ENCODE data around the gene SLC6A19. TPM values are rescaled to one million over a fixed set of nuclear protein-coding genes. Genes with fewer than 3 reads are reported as not detected.

SLC6A19 gene
- total and polyA plus RNA-seq, 2 donors (not counting 1 experiment from before 2014, with no cell fraction given) = not detected

- Mint-ChIP-seq H3K27ac (no peak overlapping the region), H3K9me3 (ENCODE audit: insufficient read depth) (no peaks in the 10 kb centered on the region), H3K4me3 (no peak overlapping the region), H3K4me1 (no peaks in the 10 kb centered on the region), H3K27me3 (peaks cover 4% of the 10 kb centered on the region)
- H3K36me3 ChIP-seq (replicated peaks in 1 of 2; ENCODE audit: control extremely low read depth in 1 of 2, control insufficient read depth in 1 of 2, extremely low read depth in 1 of 2, insufficient read depth in 2 of 2, low read length in 1 of 2) = no peaks in the 10 kb centered on the region
- no peak overlapping the region for H3K9ac ChIP-seq (ENCODE audit: low read length)
- H3K9me3 ChIP-seq (ENCODE audit: control extremely low read depth in 1 of 3, control insufficient read depth in 2 of 3, insufficient read depth in 1 of 3, low read length in 2 of 3) = no peaks in the 10 kb centered on the region
- ChIA-PET CTCF (no interaction called here), POLR2A (no interaction called here)
- no peak overlapping the region for H3K4me3 ChIP-seq (ENCODE audit: control extremely low read depth in 1 of 5, extremely low read depth in 1 of 5, insufficient read depth in 1 of 5, low read depth in 2 of 5, low read length in 4 of 5)
- intact Hi-C loops (cut with micrococcal nuclease) = no loop called here
- H4K20me1 ChIP-seq (ENCODE audit: control insufficient read depth, insufficient read depth, low read length, poor library complexity, severe bottlenecking) = no peaks in the 10 kb centered on the region
- H3K4me2 ChIP-seq (replicated peaks; ENCODE audit: low read depth, low read length, poor library complexity, severe bottlenecking) = no peak overlapping the region
- 74% methylated on average over 28 of the region's 33 CpGs for WGBS (ENCODE audit: insufficient coverage)
- DNase-seq (no peak), ATAC-seq (ENCODE audit: low read depth) (no peak)
- H3K27me3 ChIP-seq (replicated peaks in 1 of 4; ENCODE audit: control extremely low read depth in 1 of 4, control insufficient read depth in 3 of 4, insufficient read depth in 4 of 4, low read length in 3 of 4) = peaks cover 0 to 20% (median 3%) of the 10 kb centered on the region in 4 experiments
- no peaks in the 10 kb centered on the region for H3K4me1 ChIP-seq (ENCODE audit: control insufficient read depth in 2 of 2, insufficient read depth in 2 of 2, low read length in 2 of 2)
- no peak overlapping the region for H2AFZ ChIP-seq (ENCODE audit: insufficient read depth, low read depth, low read length, poor library complexity, severe bottlenecking)
- no peak overlapping the region for H3K27ac ChIP-seq (ENCODE audit: low read length in 2 of 2)
- no peak for TF ChIP-seq EZH2 (IDR thresholded peaks at IDR 0.05; ENCODE audit: borderline replicate concordance, insufficient read depth, low read depth, low read length, poor library complexity, severe bottlenecking)
- TF ChIP-seq CTCF (IDR thresholded peaks at IDR 0.05) = no peak
- no peaks in the 10 kb centered on the region for H3K79me2 ChIP-seq (ENCODE audit: control insufficient read depth, insufficient read depth, low read length)
Observed at GRCh38 chr5:1243487-1244130, 42.2 kb downstream of the SLC6A19 start.

GRCh38 chr5:1244255-1244654 lies 42.9 kb downstream of the SLC6A19 start:
- WGBS (ENCODE audit: insufficient coverage) = 73% methylated on average over 21 of the region's 21 CpGs
- no peaks in the 10 kb centered on the region for H3K4me1 Mint-ChIP-seq

More at GRCh38 chr5:1244255-1244654, 42.9 kb downstream of the SLC6A19 start:
- H3K79me2 ChIP-seq (ENCODE audit: control insufficient read depth, insufficient read depth, low read length) = no peaks in the 10 kb centered on the region
- TF ChIP-seq CTCF (IDR thresholded peaks at IDR 0.05) = no peak
- TF ChIP-seq EZH2 (IDR thresholded peaks at IDR 0.05; ENCODE audit: borderline replicate concordance, insufficient read depth, low read depth, low read length, poor library complexity, severe bottlenecking) = no peak
- no peaks in the 10 kb centered on the region for H3K36me3 ChIP-seq (replicated peaks in 1 of 2; ENCODE audit: control extremely low read depth in 1 of 2, control insufficient read depth in 1 of 2, extremely low read depth in 1 of 2, insufficient read depth in 2 of 2, low read length in 1 of 2)
- H3K4me3 ChIP-seq (ENCODE audit: control extremely low read depth in 1 of 5, extremely low read depth in 1 of 5, insufficient read depth in 1 of 5, low read depth in 2 of 5, low read length in 4 of 5) = no peak overlapping the region
- ATAC-seq (ENCODE audit: low read depth) = no peak
- H2AFZ ChIP-seq (ENCODE audit: insufficient read depth, low read depth, low read length, poor library complexity, severe bottlenecking) = no peak overlapping the region
- Mint-ChIP-seq H3K9me3 (ENCODE audit: insufficient read depth) (no peaks in the 10 kb centered on the region), H3K27ac (no peak overlapping the region), H3K4me3 (no peak overlapping the region), H3K27me3 (peaks cover 4% of the 10 kb centered on the region)
- intact Hi-C loops (cut with micrococcal nuclease) = no loop called here
- CTCF ChIA-PET = no interaction called here
- H3K9me3 ChIP-seq (ENCODE audit: control extremely low read depth in 1 of 3, control insufficient read depth in 2 of 3, insufficient read depth in 1 of 3, low read length in 2 of 3) = no peaks in the 10 kb centered on the region
- no peak for DNase-seq
- POLR2A ChIA-PET = no interaction called here
- H3K4me1 ChIP-seq (ENCODE audit: control insufficient read depth in 2 of 2, insufficient read depth in 2 of 2, low read length in 2 of 2) = no peaks in the 10 kb centered on the region
- no peak overlapping the region for H3K4me2 ChIP-seq (replicated peaks; ENCODE audit: low read depth, low read length, poor library complexity, severe bottlenecking)
- H3K9ac ChIP-seq (ENCODE audit: low read length) = no peak overlapping the region
- H3K27me3 ChIP-seq (replicated peaks in 1 of 4; ENCODE audit: control extremely low read depth in 1 of 4, control insufficient read depth in 3 of 4, insufficient read depth in 4 of 4, low read length in 3 of 4) = peaks cover 0 to 20% (median 3%) of the 10 kb centered on the region in 4 experiments
- H4K20me1 ChIP-seq (ENCODE audit: control insufficient read depth, insufficient read depth, low read length, poor library complexity, severe bottlenecking) = no peaks in the 10 kb centered on the region
- no peak overlapping the region for H3K27ac ChIP-seq (ENCODE audit: low read length in 2 of 2)

All from B cell (primary cell).